Stimulated activated CD4-positive, alpha-beta T cell treated with anti-CD3 and anti-CD28 coated beads, TNF-alpha, amount 100 ng/mL, for 4 hours (primary cell): ENCODE results near the gene RABEPK.
A peak's percentile ranks its signal among the peaks of the same experiment; 100 is the strongest.
"Not testable (repeated sequence)": the region's sequence is repeated elsewhere in the genome, so short reads cannot be mapped to it uniquely, and the experiment has no call there.

Experiments used
- DNase-seq, 3 experiments: peaks; one replicate each; pipeline ENCODE4 v3.0.0-alpha.2; 2020; ENCODE audit warnings: low read depth in 3 of 3

The RABEPK gene

DNA sequence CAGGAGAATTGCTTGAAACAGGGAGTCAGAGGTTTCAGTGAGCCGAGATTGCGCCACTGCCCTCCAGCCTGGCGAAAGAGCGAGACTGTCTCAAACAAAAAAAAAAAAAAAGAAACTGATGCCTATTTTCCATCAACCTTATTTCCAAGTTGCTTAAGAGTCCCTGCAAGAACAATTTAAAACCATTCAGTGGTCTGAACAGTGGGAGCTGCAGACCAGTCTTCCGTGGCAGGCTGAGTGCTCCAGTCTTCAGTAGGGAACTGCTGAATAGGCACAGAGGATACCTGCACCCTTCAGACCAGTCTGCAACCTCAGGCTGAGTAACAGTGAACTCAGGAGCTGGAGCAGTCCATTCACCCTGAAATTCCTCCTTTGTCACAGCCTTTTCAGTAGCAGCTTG, 5.9 kb upstream of the RABEPK start:
- not testable (repeated sequence) for DNase-seq

GRCh38 chr9:125195591-125195990, 4.8 kb upstream of the RABEPK start:
- DNase-seq: not testable (repeated sequence)

GRCh38 chr9:125202846-125203618, 2.7 kb downstream of the RABEPK start:
- DNase-seq: no peak

- DNase-seq: no peak
These were observed 4.1 kb downstream of the RABEPK start for GRCh38 chr9:125204477-125204876.

GRCh38 chr9:125214186-125214585, 13.8 kb downstream of the RABEPK start:
- no peak for DNase-seq

DNA sequence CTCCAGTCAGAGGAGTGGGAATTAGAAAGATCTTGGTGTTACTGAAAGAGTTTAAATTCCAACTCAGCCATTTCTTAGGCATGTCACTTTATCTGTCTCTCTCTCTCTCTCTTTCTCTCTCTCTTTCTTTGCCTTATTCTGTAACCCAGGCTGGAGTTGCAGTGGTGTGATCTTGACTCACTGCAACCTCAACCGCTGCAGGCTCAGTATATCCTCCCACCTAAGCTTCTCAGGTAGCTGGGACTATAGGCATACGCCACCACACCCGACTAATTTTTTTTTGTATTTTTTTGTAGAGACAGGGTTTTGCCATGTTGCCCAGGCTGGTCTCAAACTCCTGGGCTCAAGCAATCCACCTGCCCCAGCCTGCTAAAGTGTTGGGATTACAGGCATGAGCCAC, 18.3 kb downstream of the RABEPK start:
- no peak for DNase-seq

DNA sequence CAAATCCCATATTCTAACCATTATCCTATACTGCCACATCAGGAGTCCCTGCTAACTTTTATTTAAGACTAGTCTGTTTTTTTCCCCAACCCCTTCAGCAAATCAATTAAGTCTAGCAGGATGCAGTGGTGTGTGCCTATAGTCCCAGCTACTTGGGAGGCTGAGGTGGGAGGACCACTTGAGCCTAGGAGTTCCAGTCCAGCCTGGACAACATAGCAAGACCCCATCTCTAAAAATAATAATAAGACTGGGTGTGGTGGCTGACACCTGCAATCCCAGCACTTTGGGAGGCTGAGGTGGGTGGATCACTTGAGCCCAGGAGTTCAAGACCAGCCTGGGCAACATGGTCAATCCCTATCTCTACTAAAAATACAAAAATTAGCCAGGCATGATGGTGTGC, 24.5 kb downstream of the RABEPK start:
- not testable (repeated sequence) for DNase-seq

DNA sequence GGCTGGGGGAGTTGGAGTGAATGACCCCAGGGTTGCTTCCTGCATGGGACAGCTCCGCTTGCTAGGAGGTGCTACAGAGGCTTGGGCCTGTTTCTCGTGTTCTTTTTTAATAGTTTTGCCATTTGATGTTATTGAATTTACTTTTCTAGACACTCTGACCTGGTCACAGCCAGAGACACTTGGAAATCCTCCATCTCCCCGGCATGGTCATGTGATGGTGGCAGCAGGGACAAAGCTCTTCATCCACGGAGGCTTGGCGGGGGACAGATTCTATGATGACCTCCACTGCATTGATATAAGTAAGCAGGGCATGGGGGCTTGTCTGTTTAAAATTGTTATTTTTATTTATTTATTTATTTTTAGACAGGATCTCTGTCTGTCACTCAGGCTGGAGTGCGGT, 27.4 kb downstream of the RABEPK start:
- no peak for DNase-seq

- DNase-seq: no peak
These were observed 33.3 kb downstream of the RABEPK start for GRCh38 chr9:125233678-125234077.

DNA sequence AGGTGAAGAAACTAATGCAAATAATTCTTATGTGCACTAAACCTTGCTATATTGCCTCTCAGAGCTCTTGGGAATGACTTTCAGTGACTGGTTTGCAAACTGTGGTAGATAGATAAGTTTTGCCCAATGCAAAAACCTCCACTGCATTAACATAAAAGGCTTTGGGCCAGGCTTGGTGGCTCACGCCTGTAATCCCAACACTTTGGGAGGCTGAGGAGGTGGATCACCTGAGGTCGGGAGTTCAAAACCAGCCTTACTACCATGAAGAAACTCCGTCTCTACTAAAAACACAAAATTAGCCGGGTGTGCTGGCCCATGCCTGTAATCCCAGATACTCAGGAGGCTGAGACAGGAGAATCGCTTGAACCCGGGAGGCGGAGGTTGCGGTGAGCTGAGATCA, 33.8 kb downstream of the RABEPK start:
- DNase-seq: not testable (repeated sequence)

DNA sequence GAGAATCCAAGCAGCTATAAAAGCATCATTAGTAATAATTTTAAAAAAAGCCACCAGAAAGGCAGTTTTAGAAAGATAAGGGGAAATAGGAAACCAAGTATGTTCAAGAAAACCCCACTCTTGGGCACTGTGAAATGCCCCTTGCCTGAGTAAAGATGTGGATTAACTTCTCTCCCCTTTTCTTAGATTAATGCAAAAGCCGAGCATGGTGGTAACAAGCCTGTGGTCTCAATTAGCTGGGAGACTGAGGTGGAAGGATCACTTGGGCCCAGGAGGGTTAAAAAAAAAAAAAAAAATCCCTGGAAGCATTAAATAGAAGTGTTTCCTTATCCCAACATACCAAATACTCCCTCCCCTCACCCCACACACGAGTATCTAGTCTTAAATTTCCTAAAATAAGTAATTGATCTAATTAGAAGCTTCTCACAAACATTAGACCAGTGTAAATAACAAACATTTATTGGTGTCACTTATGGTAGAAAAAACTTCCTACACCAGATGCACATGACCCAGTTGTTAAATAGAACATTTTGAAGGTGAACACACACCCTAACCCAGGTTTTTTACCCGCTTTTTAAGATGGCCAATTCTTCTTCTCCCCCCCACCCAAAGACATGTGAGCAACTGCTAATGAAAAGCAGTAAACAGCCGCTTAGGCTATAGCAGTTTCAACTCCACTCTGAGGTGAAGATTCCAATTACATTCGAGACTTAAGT, 35.6 kb downstream of the RABEPK start:
- no peak for DNase-seq

- DNase-seq: not testable (repeated sequence)
These were observed 36.3 kb downstream of the RABEPK start for GRCh38 chr9:125236520-125237159.

DNA sequence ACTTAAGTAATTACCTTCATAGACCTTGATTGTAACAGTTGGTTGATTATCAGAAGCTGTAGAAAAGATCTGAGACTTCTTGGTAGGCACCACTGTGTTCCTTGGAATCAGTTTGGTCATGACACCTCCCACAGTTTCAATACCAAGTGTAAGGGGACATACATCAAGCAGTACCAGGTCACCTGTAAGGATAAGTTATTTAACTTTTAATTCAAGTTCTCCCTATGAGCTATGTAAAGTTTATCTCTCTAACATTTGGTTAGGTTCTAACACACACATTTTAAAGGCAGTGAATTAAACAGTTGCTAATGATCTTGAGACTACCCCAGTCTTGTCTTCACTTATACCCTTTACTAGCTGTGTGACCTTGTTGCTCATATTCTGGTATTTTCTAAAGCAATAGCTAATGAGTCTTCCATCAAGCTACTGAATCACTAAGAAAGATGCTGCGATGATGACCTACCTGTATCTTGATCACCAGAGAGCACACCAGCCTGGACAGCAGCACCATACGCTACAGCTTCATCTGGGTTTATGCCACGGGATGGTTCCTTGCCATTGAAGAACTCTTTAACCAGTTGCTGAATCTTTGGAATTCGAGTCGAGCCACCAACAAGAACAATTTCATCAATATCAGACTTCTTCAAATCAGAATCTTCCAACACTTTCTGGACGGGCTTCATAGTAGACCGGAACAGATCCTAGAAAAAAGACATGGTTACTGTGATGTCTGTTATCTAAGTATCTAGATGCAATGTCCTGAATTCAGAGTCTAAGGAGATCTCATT, 38.0 kb downstream of the RABEPK start:
- no peak for DNase-seq

DNA sequence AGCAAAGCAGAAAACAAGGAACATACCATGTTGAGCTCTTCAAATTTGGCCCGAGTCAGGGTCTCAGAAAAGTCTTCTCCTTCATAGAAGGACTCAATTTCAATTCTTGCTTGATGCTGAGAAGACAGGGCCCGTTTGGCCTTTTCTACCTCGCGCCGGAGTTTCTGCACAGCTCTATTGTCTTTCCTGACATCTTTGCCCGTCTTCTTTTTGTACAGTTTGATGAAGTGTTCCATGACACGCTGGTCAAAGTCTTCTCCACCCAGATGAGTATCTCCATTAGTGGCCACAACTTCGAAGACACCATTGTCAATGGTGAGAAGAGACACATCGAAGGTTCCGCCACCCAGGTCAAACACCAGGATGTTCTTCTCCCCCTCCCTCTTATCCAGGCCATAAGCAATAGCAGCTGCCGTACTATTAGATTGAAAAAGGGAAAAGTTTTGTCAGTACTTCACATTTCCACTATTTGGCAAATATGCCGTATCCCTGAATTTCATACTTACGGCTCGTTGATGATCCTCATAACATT, 38.6 kb downstream of the RABEPK start:
- no peak for DNase-seq

DNA sequence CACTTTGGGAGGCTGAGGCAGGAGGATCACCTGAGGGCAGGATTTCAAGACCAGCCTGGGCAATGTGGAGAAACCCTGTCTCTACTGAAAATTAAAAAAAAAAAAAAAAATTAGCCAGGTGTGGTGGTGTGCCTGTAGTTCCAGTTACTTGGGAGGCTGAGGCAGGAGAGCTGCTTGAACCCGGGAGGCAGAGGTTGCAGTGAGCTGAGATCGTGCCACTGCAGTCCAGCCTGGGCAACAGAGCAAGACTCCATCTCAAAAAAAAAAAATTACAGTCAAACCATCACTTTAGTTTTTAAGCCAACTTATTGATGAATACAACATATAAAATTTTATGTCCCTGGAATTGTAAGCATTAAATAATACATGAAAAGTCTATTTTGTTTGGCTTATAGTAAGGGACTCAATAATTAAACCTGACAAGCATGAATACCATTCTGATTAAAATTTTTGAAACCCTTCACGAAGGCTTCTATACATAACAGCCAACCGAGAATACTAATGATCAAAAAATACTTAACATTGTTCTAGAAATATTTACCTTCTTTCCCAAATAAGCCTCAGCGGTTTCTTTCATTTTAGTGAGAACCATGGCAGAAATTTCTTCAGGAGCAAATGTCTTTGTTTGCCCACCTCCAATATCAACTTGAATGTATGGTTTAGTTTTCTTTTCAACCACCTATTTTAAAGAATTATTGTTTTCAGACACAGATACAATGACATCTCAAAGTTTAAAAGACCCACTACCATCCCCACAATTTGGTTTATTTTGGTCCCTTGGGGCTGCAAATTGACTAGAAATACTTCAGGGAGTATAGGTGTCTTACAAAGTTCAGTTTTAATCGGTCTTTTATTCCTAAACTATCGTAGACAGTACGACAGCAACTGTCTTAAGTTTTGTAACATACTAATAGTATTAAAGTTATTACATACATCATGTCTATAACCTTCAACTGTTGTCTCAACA, 39.6 kb downstream of the RABEPK start:
- DNase-seq: no peak

- DNase-seq: peak in 2 of 3 experiments; percentile 8 to 23
These were observed 40.3 kb downstream of the RABEPK start for GRCh38 chr9:125240649-125240999.

DNA sequence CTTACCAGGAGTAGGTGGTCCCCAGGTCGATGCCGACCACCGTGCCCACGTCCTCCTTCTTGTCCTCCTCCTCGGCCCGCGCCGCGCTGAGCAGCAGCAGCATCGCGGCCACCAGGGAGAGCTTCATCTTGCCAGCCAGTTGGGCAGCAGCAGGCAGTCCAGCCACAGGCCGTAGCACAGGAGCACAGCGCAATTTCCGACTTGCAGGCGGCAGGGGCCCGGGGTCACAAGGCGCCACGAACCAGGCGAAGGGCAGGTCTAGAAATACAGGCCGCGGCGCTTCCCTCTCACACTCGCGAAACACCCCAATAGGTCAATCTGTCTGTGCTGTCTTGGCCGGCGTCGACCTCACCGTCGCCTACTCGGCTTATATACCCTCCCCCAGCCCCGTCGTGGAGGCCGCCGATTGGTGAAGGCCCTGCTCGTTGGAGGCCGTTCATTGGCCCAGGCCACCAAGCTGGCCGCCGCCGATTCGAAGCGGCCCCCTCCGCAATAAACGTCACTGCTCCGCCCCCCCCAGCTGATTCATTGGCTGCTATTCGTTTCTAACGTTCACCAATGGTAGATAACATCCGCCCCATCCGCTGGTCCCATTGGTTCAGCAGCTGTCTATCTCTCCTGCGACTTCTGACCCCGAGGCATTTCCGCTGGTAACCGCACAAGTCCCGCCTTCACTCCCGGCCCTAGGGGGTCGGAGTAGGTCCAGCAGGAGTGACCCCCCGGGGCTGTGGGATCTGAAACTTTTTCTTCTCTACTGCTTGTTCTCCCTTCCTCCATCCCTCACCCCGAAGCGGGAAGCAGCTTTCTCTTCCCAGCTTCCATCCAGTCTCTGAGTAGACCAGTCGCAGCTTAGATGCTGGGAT, 40.9 kb downstream of the RABEPK start, which contains the start of gene HSPA5:
Gene HSPA5 (minus strand): TSS at position 344 of the 863 bp plus-strand sequence. CDS start 217 bp downstream, at position 127.
- peak; percentile 98 to 100 (median 99) for DNase-seq

GRCh38 chr9:125241863-125242739, 41.8 kb downstream of the RABEPK start:
- DNase-seq: peak in 1 of 3 experiments; percentile 7
